Endodermal cell (in vitro differentiated cells): ENCODE data around the gene VPS36. TPM values are rescaled to one million over a fixed set of nuclear protein-coding genes. Genes with fewer than 3 reads are reported as not detected.
A peak's percentile ranks its signal among the peaks of the same experiment; 100 is the strongest.

Experiments
- DNase-seq: peaks from one replicate; pipeline ENCODE4 v3.0.0-alpha.2; 2017
- H3K27ac ChIP-seq: 2 replicates; pipeline ENCODE4 v1.5.1; 2013; ENCODE audit warnings: mild to moderate bottlenecking, low read depth, low read length, moderate library complexity
- H3K27me3 ChIP-seq: 2 replicates; pipeline ENCODE4 v1.6.1; 2013; ENCODE audit warnings: mild to moderate bottlenecking, low read length, moderate library complexity; ENCODE audit not compliant: insufficient read depth, control insufficient read depth, poor library complexity, severe bottlenecking
- H3K36me3 ChIP-seq: 2 replicates; pipeline ENCODE4 v1.7.0; 2013; ENCODE audit warnings: mild to moderate bottlenecking, low read length, moderate library complexity; ENCODE audit not compliant: control insufficient read depth, insufficient read depth
- H3K4me1 ChIP-seq: one replicate; pipeline ENCODE4 v1.7.0; 2013; ENCODE audit warnings: low read length; ENCODE audit not compliant: control insufficient read depth, insufficient read depth
- H3K4me3 ChIP-seq: 2 replicates; pipeline ENCODE4 v1.5.1; 2013; ENCODE audit warnings: mild to moderate bottlenecking, low read length, moderate library complexity
- H3K9ac ChIP-seq: 2 replicates; pipeline ENCODE4 v1.6.1; 2013; ENCODE audit warnings: mild to moderate bottlenecking, low read length, moderate library complexity; ENCODE audit not compliant: poor library complexity, severe bottlenecking; ENCODE audit errors: extremely low read depth
- H3K9me3 ChIP-seq: 2 replicates; pipeline ENCODE4 v1.6.1; 2013; ENCODE audit warnings: mild to moderate bottlenecking, low read length, moderate library complexity; ENCODE audit not compliant: control insufficient read depth
- H3K27ac Mint-ChIP-seq: 2 replicates; pipeline ENCODE4 v1.8.0; 2020; ENCODE audit warnings: mixed read lengths
- H3K27me3 Mint-ChIP-seq: 2 replicates; pipeline ENCODE4 v1.8.0; 2021; ENCODE audit warnings: mild to moderate bottlenecking, mixed read lengths; ENCODE audit not compliant: insufficient read depth
- H3K36me3 Mint-ChIP-seq: 2 replicates; pipeline ENCODE4 v1.8.0; 2020; ENCODE audit warnings: low read depth, mixed read lengths
- H3K4me1 Mint-ChIP-seq: 2 replicates; pipeline ENCODE4 v1.8.0; 2020; ENCODE audit warnings: mixed read lengths
- H3K4me3 Mint-ChIP-seq: 2 replicates; pipeline ENCODE4 v1.8.0; 2020; ENCODE audit warnings: mild to moderate bottlenecking, moderate library complexity, mixed read lengths
- H3K9me3 Mint-ChIP-seq: 2 replicates; pipeline ENCODE4 v1.8.0; 2020; ENCODE audit warnings: mild to moderate bottlenecking, mixed read lengths
- CTCF ChIP-seq: fragments of 200-600 bp; sonication (generic); conservative IDR thresholded peaks from 2 replicates; pipeline ENCODE4 v1.5.0; 2021; ENCODE audit warnings: antibody characterized with exemption, mild to moderate bottlenecking
- WGBS, 2 experiments: methylation state at CpG; one replicate each; pipeline versions ENCODE4 v1.1.5 to v1.1.7; 2013; ENCODE audit warnings: missing lambda C conversion rate in 2 of 2, mixed read lengths in 1 of 2; ENCODE audit not compliant: insufficient coverage in 1 of 2, insufficient read length in 1 of 2; 5-methylcytosine and 5-hydroxymethylcytosine counted together
- total RNA-seq, 2 donors: library from RNA; stranded (reverse); fragmentation: NEBNext Ultra II Directional in 1 of 2; extraction: Animal tissue kit (Norgen Biotek cat#: 25700) in 1 of 2; gene quantifications; 2 replicates in 1 of 2; 3 replicates in 1 of 2; pipeline ENCODE4 v1.2.1, GENCODE V29; 2021

VPS36 gene
- total RNA-seq, 2 donors from 2014 or later, result 44.8 to 77.4 TPM

GRCh38 chr13:52447815-52448552 is 2.5 kb downstream of the VPS36 start:
- H3K9me3 ChIP-seq, result no peaks in the 10 kb centered on the region
- Mint-ChIP-seq H3K27ac (no peak overlapping the region), H3K27me3 (no peaks in the 10 kb centered on the region), H3K36me3 (peaks cover 14% of the 10 kb centered on the region), H3K4me1 (peaks cover 14% of the 10 kb centered on the region), H3K4me3 (no peak overlapping the region), H3K9me3 (no peaks in the 10 kb centered on the region)
- WGBS, 2 experiments, result 93 to 100% methylated on average over 2 to 5 of the region's 5 CpGs
- no peaks in the 10 kb centered on the region for H3K27me3 ChIP-seq
- no peak for TF ChIP-seq CTCF
- peaks cover 21% of the 10 kb centered on the region for H3K36me3 ChIP-seq
- no peak overlapping the region for H3K9ac ChIP-seq
- H3K4me1 ChIP-seq, result no peaks in the 10 kb centered on the region
- H3K4me3 ChIP-seq, result peak overlapping the region; percentile 66
- DNase-seq, result no peak
- no peak overlapping the region for H3K27ac ChIP-seq

- Mint-ChIP-seq H3K27me3 (no peaks in the 10 kb centered on the region), H3K9me3 (no peaks in the 10 kb centered on the region), H3K27ac (no peak overlapping the region), H3K36me3 (peaks cover 14% of the 10 kb centered on the region), H3K4me1 (peaks cover 14% of the 10 kb centered on the region), H3K4me3 (no peak overlapping the region)
- no peak for DNase-seq
- 96 to 100% methylated on average over 2 of the region's 2 CpGs for WGBS, 2 experiments
- no peaks in the 10 kb centered on the region for H3K9me3 ChIP-seq
- no peak overlapping the region for H3K4me3 ChIP-seq
- H3K36me3 ChIP-seq, result peaks cover 28% of the 10 kb centered on the region
- H3K9ac ChIP-seq, result no peak overlapping the region
- no peak overlapping the region for H3K27ac ChIP-seq
- H3K27me3 ChIP-seq, result no peaks in the 10 kb centered on the region
- H3K4me1 ChIP-seq, result no peaks in the 10 kb centered on the region
- TF ChIP-seq CTCF, result no peak
Measured at GRCh38 chr13:52447354-52447753, 3.1 kb downstream of the VPS36 start.

- H3K4me3 Mint-ChIP-seq, result no peak overlapping the region
- H3K36me3 Mint-ChIP-seq, result peaks cover 19% of the 10 kb centered on the region
- no peak overlapping the region for H3K4me3 ChIP-seq
- H3K9ac ChIP-seq, result no peak overlapping the region
- no peaks in the 10 kb centered on the region for H3K4me1 ChIP-seq
- no peak overlapping the region for H3K27ac Mint-ChIP-seq
- no peak overlapping the region for H3K27ac ChIP-seq
- TF ChIP-seq CTCF, result no peak
- peaks cover 38% of the 10 kb centered on the region for H3K36me3 ChIP-seq
- H3K4me1 Mint-ChIP-seq, result peaks cover 14% of the 10 kb centered on the region
- H3K27me3 Mint-ChIP-seq, result no peaks in the 10 kb centered on the region
- H3K9me3 ChIP-seq, result no peaks in the 10 kb centered on the region
- no peaks in the 10 kb centered on the region for H3K27me3 ChIP-seq
- no peak for DNase-seq
- WGBS, 2 experiments, result 100% methylated on average over 1 of the region's 1 CpG; no CpG with 5 or more reads in 1 of the 2 experiments
- no peaks in the 10 kb centered on the region for H3K9me3 Mint-ChIP-seq
Measured at GRCh38 chr13:52446265-52446664, 4.2 kb downstream of the VPS36 start.
